Motor neuron (in vitro differentiated cells): ENCODE data around the gene MAGI1. TPM values are rescaled to one million over a fixed set of nuclear protein-coding genes. Genes with fewer than 3 reads are reported as not detected.

Experiments
- ATAC-seq, 8 experiments: fragments of 200-7000 bp; cut with Tn5 transposase; replicated peaks in 6 of 8; 2 replicates each; pipeline ENCODE4 v1.8.0; 2021; ENCODE audit warnings: mild to moderate bottlenecking in 8 of 8, moderate library complexity in 8 of 8
- H3K27ac ChIP-seq, 2 donors: fragments of 250-450 bp; sonication (Bioruptor Pico); 2 replicates each; pipeline ENCODE4 v1.9.0; 2021; ENCODE audit warnings: antibody characterized with exemption in 2 of 2, mild to moderate bottlenecking in 2 of 2, moderate library complexity in 1 of 2
- H3K4me1 ChIP-seq, 2 donors: fragments of 250-450 bp; sonication (Bioruptor Pico); replicated peaks in 1 of 2; 2 replicates each; pipeline ENCODE4 v1.6.1; 2021; ENCODE audit warnings: antibody characterized with exemption in 2 of 2, mild to moderate bottlenecking in 2 of 2, moderate library complexity in 1 of 2
- H3K4me3 ChIP-seq, 5 donors: fragments of 250-450 bp; sonication (Bioruptor Pico); 2 replicates each; pipeline ENCODE4 v1.9.0; 2021; ENCODE audit warnings: antibody characterized with exemption in 5 of 5, mild to moderate bottlenecking in 5 of 5, moderate library complexity in 4 of 5
- WGBS, 10 experiments: fragments of 450-650 bp; shearing (Covaris generic); methylation state at CpG; one replicate each; pipeline ENCODE4 v1.0.0; 2022; 5-methylcytosine and 5-hydroxymethylcytosine counted together
- in situ Hi-C, 9 experiments: fragments of 400-800 bp; cut with MboI; loops; one replicate each; pipeline ENCODE4 v1.15.0; 2021; ENCODE audit warnings: low sequenced_read_pairs in 9 of 9, low pct_unique_long_range_greater_than_20kb in 2 of 9; ENCODE audit not compliant: unreplicated experiment in 9 of 9
- total RNA-seq, 8 experiments: library from RNA; unstranded; fragments of 300-600 nt; gene quantifications; 2 replicates each; pipeline versions ENCODE4 v1.2.3 to v1.2.4, GENCODE V29; 2022

The MAGI1 gene
- total RNA-seq, 8 experiments from 2014 or later: 25.3 to 66.3 (median 38.2) TPM

DNA sequence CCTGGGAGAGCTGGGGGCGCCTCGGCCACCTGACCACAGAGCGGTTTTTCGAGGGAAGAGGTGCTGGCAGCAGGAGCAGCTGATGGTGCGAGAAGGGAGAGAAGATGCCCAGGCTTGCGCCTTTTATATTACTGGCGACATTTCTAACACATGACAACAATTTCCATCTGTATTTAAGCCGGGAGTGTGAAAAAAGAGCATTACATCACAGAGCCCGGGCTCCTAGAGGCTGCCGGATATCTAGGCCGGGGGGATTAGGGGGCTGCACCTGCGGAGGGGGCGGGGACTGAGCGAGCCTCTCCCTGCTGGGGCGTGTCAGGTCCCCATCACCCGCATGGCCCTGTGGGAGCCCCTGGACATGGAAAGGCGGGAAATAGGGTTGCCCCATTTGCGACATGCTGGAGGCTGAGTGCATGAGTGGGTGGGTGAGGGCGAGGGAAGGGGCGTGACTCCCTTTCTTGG lies 440.7 kb downstream of the MAGI1 start:
- Histone ChIP-seq H3K4me1 (peaks cover 23 to 24% of the 10 kb centered on the region in 2 donors), H3K27ac (peak overlapping the region; percentile 85 to 92), H3K4me3 (peak overlapping the region; percentile 39 to 74 (median 52))
- peak; percentile 10 to 72 (median 63) for ATAC-seq
- in situ Hi-C loops: no loop called here
- WGBS, 10 experiments: 17 to 80% (median 27%) methylated on average over 1 to 4 of the region's 20 CpGs; no CpG with 5 or more reads in 6 of the 10 experiments

DNA sequence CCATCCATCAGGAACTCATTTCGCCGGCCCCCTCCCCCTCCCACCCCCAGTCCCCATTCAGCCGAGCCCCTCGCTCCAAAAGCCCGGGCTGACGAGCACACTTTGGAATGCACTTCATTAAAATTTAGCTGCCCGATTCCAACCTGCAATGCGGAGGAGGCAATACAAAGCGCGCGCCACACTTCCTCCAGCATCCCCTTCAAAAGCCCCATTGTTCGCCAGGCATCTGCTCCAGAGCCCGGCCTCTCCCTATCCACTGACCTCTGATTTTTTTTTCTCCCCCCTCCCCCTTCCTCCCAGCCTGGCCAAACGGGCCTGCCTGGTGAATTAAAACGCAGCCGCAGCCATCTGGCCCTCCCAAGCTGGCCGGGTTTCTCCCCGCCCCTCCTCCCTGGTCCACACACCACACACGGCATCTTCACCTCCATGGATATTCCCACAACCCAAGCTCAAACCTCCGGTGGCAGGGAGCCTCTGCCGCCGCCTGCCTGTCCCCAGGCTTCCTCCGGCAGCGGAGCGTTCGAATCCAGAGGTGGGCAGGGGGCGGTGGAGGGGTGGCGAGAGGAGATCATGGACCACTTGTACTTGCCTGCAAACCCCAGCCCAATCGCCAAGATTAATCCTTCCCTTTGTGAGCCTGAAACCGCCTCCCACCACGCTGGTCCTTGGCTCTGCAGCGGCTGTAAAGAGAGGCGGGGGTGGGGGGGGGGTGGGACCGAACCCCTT lies 441.3 kb downstream of the MAGI1 start:
- Histone ChIP-seq H3K4me3 (peak overlapping the region; percentile 39 to 74 (median 52)), H3K4me1 (peaks cover 23 to 24% of the 10 kb centered on the region in 2 donors), H3K27ac (peak overlapping the region; percentile 85 to 92)
- WGBS, 10 experiments: 0 to 5% (median 0%) methylated on average over 2 to 4 of the region's 34 CpGs; no CpG with 5 or more reads in 7 of the 10 experiments
- in situ Hi-C loops: no loop called here
- ATAC-seq: peak; percentile 67 to 88 (median 76)

DNA sequence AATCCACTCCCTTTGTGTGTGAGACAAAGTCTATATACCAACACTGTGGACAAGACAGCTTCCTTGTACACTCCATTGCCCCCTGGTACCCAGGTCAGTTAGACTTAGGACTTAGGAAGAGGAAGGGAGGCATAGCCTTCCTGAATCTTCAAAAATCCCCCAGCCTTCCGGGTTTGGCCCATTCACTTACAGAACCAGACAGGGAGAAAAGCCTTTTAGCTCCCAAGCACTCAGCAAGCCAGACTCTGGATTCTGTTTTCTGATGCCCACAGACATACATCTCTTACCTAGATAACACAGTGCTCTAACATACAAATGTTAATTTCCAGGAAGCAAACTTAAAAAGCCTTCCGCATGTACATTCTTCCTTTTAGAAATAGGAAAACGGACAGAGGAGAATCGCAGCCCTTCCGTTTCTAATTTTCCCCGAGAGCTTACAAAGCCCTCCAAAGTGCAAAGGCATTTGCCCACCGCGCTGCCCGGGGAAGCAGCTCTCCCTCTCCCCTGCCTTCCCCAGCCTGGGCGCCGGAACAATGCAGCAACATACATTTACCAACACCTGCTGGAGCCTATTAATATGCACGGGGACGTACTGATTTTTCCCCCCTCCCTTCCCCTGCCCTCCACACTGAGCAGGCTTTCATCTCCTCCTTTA lies 442.0 kb downstream of the MAGI1 start:
- 0 to 34% (median 0%) methylated on average over 2 to 11 of the region's 13 CpGs; no CpG with 5 or more reads in 5 of the 10 experiments for WGBS, 10 experiments
- peak in 5 of 8 experiments; percentile 51 to 65 (median 55) for ATAC-seq
- in situ Hi-C loops: no loop called here
- Histone ChIP-seq H3K27ac (peak overlapping the region; percentile 85 to 92), H3K4me1 (peaks cover 23 to 24% of the 10 kb centered on the region in 2 donors), H3K4me3 (peak overlapping the region; percentile 39 to 74 (median 52))

DNA sequence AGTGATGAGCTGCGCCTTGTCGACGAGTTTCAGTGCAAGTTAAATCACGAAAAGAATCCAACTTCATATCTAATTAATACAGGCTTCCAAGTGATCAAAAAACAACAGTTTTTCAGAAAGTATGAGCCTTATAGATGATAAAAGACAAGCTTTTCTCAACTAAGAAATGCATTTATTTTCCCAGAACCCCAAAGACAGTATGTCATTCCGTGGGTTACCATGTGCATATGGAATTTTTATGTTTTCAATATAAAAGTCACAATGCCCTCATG lies 442.8 kb downstream of the MAGI1 start:
- H3K4me1 ChIP-seq: peaks cover 23 to 24% of the 10 kb centered on the region in 2 donors
- H3K4me3 ChIP-seq: peak overlapping the region; percentile 39 to 74 (median 52)
- no peak overlapping the region for H3K27ac ChIP-seq
- in situ Hi-C loops: no loop called here
- ATAC-seq: no peak
- WGBS, 10 experiments: 7 to 93% (median 27%) methylated on average over 2 to 5 of the region's 5 CpGs; no CpG with 5 or more reads in 1 of the 10 experiments

DNA sequence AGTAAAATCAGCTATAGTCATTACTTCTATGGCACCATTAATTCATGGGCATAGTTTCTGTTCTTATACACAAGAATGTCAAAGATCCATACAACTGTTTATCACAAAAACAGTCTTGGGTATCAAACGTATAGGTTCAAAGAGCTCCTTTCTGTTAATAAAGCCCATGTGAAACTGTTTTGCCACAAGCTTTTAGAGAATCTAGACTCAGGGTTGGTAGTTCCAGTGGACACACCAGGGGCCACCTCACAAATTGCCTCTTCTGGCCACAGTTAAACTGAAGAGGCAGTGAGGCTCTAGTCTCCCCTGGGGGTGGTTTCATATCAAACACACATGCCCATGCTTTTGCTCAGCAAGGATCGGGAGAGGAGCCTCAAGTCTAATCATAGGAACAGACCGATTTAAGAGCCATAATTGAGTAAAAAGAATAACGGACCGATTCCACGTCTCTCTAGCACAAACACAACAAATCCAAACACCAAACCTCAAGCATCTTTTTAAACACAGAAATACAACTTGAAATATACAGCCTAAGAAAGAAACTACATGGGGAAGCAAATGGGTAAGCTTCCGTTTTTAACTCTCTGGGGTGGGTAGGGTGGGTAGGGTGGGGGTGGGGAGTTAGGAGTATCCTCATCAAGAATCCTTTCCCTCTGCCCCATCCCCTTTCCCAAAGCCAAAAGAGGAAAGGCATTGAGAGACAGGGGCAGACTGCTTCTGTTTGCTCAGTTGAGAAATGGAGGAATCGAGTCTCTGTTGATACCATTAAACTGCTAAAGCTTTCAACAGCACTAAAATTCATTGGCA lies 443.3 kb downstream of the MAGI1 start:
- WGBS, 10 experiments: 0 to 100% (median 50%) methylated on average over 1 to 7 of the region's 8 CpGs; no CpG with 5 or more reads in 1 of the 10 experiments
- in situ Hi-C loops: no loop called here
- peak overlapping the region; percentile 39 to 74 (median 52) for H3K4me3 ChIP-seq
- ATAC-seq: no peak
- H3K27ac ChIP-seq: peak overlapping the region in 1 of 2 donors; percentile 14
- peaks cover 23 to 24% of the 10 kb centered on the region in 2 donors for H3K4me1 ChIP-seq

DNA sequence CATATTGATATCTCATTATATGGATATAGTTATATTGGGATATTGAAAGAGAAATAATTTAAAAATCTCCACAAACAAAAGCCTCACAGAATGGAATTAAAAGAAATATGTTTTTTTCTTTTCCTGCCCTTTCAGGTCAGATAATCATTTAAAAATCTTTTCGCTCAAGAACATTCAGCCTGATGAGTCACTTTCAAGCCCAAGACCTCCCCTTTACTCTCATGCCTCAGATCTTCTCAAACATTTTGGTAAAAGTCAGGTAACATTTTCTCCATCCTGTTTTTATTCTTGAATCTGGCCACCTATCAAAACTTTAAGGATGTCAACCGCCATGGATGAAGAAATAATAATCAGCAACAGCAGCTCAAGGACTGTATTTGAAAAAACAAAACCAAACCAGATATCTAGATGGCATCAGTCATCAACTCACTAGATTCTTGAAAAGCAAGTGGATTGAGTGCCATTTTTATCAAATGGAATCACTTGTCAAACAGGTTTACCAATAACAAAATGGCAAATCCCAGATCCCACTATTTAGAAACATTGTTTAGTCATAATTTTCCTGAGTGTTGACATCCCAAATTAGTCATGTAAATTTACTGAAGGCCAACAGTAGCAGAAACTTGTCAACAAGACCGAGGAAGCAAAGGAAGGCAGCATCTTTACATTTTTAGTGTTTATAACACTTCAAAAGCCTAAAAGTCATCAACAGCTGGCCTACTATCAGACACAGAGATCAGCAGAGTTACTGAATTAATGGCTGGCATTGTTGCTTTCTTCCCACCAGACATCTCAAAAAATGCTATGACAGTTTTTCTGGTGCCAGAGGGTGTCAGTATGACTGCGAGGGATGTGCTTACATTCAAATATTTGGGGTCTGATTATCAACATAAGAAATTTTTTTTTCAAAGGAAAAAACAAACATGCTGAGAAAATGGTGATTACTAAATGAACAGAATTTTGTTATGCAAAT lies 444.7 kb downstream of the MAGI1 start:
- Histone ChIP-seq H3K4me1 (peaks cover 23 to 24% of the 10 kb centered on the region in 2 donors), H3K4me3 (peak overlapping the region in 4 of 5 donors; percentile 49 to 74 (median 61)), H3K27ac (no peak overlapping the region)
- in situ Hi-C loops: no loop called here
- WGBS, 10 experiments: 58 to 100% (median 70%) methylated on average over 1 to 4 of the region's 4 CpGs
- no peak for ATAC-seq

DNA sequence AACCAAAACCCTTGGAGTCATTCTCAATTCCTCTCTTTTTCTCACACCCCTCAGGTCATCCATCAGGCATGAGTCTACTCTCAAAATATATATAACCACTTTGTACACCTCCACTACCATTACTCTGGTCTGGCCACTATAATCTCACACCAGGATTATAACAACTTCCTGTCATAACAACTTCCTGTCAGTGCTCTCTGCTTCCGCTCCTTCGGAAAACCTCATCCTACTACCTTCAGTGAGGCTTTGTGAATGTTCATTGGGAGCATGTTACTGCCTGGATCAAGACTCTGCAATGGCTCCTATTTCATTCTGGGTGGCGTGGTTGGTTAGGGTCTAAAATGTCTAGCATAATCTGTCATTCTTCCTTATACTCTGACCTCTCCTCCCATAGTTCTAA lies 447.4 kb downstream of the MAGI1 start:
- no peak for ATAC-seq
- in situ Hi-C loops: no loop called here

DNA sequence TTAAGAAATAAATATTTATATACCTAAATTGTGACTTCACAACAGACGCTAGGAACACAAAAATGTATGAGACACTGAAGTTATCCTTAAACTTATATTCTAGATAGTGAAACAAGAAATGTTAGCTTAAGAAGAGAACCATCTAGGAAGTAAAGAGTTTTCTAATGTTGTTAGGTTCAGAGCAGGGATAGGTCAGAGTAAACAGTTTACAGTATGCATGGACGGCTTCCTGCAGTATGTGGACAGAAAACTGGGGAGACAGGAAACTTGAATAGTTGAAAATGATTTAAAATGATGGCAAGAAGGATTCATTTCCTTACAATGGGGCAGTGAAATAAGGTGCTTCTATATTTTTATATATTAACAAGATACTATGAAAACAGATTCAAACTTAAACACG lies 449.8 kb downstream of the MAGI1 start:
- ATAC-seq: no peak
- Histone ChIP-seq H3K4me3 (no peak overlapping the region), H3K27ac (no peak overlapping the region), H3K4me1 (peaks cover 7 to 17% of the 10 kb centered on the region in 2 donors)
- WGBS, 10 experiments: 88 to 100% (median 96%) methylated on average over 1 to 3 of the region's 3 CpGs; no CpG with 5 or more reads in 1 of the 10 experiments
- in situ Hi-C loops: no loop called here

More for the DNA sequence above, 447.4 kb downstream of the MAGI1 start:
- WGBS, 10 experiments: 70 to 100% (median 100%) methylated on average over 1 to 3 of the region's 3 CpGs; no CpG with 5 or more reads in 3 of the 10 experiments
- no peak overlapping the region for H3K4me3 ChIP-seq
- peaks cover 17 to 19% of the 10 kb centered on the region in 2 donors for H3K4me1 ChIP-seq
- H3K27ac ChIP-seq: no peak overlapping the region

DNA sequence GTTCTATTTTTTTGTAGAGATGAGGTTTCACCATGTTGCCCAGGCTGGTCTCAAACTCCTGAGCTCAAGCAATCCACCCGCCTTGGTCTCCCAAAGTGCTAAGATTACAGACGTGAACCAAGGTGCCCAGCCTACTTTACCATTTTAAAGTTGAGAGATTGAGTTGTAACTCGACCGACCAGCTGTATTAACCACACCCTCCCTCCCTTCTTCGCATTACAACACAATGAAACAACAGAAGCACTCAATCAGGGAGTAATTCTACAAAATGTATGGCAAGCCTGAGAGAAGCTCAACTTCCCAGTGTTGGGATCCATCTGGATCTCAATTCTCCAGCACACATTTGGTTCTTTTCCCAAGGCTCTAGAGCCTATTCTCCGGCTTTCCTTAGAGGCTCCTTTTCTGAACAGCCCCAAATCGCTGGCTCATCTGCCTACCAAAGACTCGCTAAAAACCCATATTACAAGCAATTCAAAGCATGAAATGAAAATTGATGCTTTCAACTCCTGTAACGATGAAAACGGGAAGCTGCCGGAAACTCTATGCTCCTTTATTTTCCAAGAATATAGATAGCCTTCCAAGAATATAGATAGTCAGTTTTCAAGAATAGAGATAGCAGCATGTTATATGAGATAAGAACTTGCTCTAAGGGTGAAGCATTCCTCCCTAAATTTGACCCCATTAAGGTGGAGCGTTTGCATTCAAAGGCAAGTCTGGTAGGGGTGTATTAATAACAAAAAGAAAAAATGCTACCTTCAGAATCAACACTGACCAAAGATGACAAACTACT lies 450.9 kb downstream of the MAGI1 start:
- 70 to 100% (median 84%) methylated on average over 3 to 11 of the region's 12 CpGs for WGBS, 10 experiments
- in situ Hi-C loops: no loop called here
- Histone ChIP-seq H3K27ac (no peak overlapping the region), H3K4me1 (peaks cover 9 to 18% of the 10 kb centered on the region in 2 donors), H3K4me3 (no peak overlapping the region)
- ATAC-seq: no peak

DNA sequence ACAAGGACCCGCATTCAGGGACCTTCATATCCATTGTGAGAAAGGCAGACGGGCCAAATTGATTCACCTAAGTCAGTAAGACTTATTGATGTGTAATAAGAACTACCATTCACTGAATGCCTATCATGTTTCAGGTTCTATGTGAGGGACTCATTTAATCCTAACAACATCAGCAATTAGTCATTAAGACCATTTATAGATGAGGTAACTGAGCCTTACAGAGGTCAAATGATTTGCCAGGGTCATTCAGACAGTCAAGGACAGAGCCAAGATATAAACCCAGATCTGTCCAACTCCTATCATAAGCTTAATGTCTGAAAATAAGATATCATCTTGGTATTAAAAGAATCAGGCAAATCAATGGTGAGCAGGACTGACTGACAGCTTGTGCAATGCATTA lies 453.8 kb downstream of the MAGI1 start:
- Histone ChIP-seq H3K4me1 (peaks cover 9 to 19% of the 10 kb centered on the region in 2 donors), H3K4me3 (no peak overlapping the region), H3K27ac (no peak overlapping the region)
- in situ Hi-C loops: no loop called here
- no peak for ATAC-seq
- 50 to 100% (median 100%) methylated on average over 1 to 2 of the region's 2 CpGs; no CpG with 5 or more reads in 1 of the 10 experiments for WGBS, 10 experiments

DNA sequence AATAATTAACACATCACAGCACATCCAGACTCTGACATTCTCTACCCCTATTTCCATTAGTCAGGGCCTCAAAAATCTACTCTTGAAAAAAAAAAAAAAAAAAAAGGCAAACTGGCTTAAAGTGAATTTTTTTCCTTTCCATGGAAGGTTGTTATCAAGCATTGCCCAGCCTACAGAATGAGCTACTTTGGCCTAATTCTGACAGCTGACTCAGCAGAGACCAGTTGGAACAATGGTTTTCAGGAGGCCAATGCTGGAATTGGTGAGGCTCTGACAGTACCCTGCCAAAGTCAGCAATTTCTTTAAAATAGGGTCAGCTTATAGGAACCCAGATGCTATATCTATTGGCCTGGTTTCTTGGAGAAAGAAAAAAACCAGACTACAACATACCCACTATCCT lies 454.7 kb downstream of the MAGI1 start:
- Histone ChIP-seq H3K27ac (no peak overlapping the region), H3K4me1 (peaks cover 9 to 19% of the 10 kb centered on the region in 2 donors), H3K4me3 (no peak overlapping the region)
- ATAC-seq: no peak
- in situ Hi-C loops: no loop called here
